ENCODE measurements around the gene CCDC192.

GRCh38 chr5:127832067-127832466, 128.9 kb downstream of the CCDC192 start:
- TF ChIP-seq CREB5 (CRISPR knock-in tag; IDR thresholded peaks at IDR 0.05; ENCODE audit: low read depth) = no peak
- TF ChIP-seq ARNTL (CRISPR knock-in tag; IDR thresholded peaks at IDR 0.05; ENCODE audit: borderline replicate concordance, low read depth) = no peak
- TF ChIP-seq ZFP30 (CRISPR knock-in tag; IDR thresholded peaks at IDR 0.05) = no peak
- no peak for TF ChIP-seq ZC3H10 (CRISPR knock-in tag; IDR thresholded peaks at IDR 0.05)
- no peak for TF ChIP-seq ESRRG (CRISPR knock-in tag; IDR thresholded peaks at IDR 0.05)
- TF ChIP-seq PATZ1 (CRISPR knock-in tag; IDR thresholded peaks at IDR 0.05; ENCODE audit: borderline replicate concordance) = no peak
- TF ChIP-seq OSR1 (CRISPR knock-in tag; IDR thresholded peaks at IDR 0.05) = no peak
- no peak for TF ChIP-seq ZNF565 (CRISPR knock-in tag; conservative IDR thresholded peaks at IDR 0.05; ENCODE audit: low read depth)

Data from SK-N-SH treated with all-trans-retinoic acid at 6 μM for 48 hours (cell line).